ENCODE results near the gene STAT3. TPM values are rescaled to one million over a fixed set of nuclear protein-coding genes. Genes with fewer than 3 reads are reported as not detected.

The STAT3 gene
- total and polyA plus RNA-seq, 9 of the 15 experiments (the other 6 are each of a cell fraction or from before 2014, with no cell fraction given), result 90.0 to 179 (median 114) TPM

DNA sequence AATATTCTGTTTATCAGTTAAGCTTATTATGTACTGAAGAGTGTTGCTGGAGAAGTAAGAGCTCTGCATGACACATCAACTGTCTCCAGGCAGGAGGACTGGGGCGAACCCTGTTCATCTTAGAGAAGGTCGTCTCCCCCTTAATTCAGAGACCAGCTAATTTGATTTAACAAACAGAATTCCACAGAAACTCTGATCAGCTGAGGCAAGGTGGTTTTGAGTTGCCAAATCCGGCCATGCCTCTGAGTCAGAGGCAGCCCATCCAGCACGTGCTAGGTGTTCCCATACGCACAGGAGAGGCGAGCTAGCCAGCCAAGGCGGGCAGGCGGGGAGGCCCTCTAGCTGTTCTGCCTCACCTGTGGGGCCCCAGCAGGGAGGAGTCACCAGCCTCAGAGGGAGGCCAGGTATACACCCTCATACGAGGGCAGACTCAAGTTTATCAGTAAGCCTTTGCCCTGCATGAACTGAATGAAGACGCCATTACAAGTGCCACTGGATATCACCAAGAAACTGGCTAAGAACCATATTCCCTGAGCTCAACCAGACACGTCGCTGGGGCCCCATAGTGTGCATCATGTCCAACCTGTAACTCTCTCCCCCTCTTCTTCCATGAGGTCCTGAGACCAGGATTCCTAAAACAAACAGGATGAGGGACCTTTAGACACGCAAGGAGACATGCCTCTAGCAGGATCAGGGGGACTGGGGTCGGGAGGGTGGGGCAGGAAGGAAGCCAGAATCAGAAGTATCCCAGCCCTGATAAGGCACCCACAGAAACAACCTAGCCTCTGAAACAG, 74.3 kb downstream of the STAT3 start (continued):
- TF ChIP-seq, protein P1, sequence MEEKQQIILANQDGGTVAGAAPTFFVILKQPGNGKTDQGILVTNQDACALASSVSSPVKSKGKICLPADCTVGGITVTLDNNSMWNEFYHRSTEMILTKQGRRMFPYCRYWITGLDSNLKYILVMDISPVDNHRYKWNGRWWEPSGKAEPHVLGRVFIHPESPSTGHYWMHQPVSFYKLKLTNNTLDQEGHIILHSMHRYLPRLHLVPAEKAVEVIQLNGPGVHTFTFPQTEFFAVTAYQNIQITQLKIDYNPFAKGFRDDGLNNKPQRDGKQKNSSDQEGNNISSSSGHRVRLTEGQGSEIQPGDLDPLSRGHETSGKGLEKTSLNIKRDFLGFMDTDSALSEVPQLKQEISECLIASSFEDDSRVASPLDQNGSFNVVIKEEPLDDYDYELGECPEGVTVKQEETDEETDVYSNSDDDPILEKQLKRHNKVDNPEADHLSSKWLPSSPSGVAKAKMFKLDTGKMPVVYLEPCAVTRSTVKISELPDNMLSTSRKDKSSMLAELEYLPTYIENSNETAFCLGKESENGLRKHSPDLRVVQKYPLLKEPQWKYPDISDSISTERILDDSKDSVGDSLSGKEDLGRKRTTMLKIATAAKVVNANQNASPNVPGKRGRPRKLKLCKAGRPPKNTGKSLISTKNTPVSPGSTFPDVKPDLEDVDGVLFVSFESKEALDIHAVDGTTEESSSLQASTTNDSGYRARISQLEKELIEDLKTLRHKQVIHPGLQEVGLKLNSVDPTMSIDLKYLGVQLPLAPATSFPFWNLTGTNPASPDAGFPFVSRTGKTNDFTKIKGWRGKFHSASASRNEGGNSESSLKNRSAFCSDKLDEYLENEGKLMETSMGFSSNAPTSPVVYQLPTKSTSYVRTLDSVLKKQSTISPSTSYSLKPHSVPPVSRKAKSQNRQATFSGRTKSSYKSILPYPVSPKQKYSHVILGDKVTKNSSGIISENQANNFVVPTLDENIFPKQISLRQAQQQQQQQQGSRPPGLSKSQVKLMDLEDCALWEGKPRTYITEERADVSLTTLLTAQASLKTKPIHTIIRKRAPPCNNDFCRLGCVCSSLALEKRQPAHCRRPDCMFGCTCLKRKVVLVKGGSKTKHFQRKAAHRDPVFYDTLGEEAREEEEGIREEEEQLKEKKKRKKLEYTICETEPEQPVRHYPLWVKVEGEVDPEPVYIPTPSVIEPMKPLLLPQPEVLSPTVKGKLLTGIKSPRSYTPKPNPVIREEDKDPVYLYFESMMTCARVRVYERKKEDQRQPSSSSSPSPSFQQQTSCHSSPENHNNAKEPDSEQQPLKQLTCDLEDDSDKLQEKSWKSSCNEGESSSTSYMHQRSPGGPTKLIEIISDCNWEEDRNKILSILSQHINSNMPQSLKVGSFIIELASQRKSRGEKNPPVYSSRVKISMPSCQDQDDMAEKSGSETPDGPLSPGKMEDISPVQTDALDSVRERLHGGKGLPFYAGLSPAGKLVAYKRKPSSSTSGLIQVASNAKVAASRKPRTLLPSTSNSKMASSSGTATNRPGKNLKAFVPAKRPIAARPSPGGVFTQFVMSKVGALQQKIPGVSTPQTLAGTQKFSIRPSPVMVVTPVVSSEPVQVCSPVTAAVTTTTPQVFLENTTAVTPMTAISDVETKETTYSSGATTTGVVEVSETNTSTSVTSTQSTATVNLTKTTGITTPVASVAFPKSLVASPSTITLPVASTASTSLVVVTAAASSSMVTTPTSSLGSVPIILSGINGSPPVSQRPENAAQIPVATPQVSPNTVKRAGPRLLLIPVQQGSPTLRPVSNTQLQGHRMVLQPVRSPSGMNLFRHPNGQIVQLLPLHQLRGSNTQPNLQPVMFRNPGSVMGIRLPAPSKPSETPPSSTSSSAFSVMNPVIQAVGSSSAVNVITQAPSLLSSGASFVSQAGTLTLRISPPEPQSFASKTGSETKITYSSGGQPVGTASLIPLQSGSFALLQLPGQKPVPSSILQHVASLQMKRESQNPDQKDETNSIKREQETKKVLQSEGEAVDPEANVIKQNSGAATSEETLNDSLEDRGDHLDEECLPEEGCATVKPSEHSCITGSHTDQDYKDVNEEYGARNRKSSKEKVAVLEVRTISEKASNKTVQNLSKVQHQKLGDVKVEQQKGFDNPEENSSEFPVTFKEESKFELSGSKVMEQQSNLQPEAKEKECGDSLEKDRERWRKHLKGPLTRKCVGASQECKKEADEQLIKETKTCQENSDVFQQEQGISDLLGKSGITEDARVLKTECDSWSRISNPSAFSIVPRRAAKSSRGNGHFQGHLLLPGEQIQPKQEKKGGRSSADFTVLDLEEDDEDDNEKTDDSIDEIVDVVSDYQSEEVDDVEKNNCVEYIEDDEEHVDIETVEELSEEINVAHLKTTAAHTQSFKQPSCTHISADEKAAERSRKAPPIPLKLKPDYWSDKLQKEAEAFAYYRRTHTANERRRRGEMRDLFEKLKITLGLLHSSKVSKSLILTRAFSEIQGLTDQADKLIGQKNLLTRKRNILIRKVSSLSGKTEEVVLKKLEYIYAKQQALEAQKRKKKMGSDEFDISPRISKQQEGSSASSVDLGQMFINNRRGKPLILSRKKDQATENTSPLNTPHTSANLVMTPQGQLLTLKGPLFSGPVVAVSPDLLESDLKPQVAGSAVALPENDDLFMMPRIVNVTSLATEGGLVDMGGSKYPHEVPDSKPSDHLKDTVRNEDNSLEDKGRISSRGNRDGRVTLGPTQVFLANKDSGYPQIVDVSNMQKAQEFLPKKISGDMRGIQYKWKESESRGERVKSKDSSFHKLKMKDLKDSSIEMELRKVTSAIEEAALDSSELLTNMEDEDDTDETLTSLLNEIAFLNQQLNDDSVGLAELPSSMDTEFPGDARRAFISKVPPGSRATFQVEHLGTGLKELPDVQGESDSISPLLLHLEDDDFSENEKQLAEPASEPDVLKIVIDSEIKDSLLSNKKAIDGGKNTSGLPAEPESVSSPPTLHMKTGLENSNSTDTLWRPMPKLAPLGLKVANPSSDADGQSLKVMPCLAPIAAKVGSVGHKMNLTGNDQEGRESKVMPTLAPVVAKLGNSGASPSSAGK (IDR thresholded peaks at IDR 0.05), result peak; percentile 86
- TF ChIP-seq HNRNPLL (IDR thresholded peaks at IDR 0.05; ENCODE audit: low read depth, low read length, poor library complexity, severe bottlenecking), result no peak
- no peak for TF ChIP-seq STAT5B (CRISPR knock-in tag; IDR thresholded peaks at IDR 0.05)
- TF ChIP-seq TAF15 (IDR thresholded peaks at IDR 0.05; ENCODE audit: low read depth, low read length), result no peak
- TF ChIP-seq NR2C1 (IDR thresholded peaks at IDR 0.05), result no peak
- peak; percentile 63; the same call in 1 of the 2 replicates for TF ChIP-seq NR2C1 (tag; IDR thresholded peaks at IDR 0.05)
- TF ChIP-seq, protein P2, sequence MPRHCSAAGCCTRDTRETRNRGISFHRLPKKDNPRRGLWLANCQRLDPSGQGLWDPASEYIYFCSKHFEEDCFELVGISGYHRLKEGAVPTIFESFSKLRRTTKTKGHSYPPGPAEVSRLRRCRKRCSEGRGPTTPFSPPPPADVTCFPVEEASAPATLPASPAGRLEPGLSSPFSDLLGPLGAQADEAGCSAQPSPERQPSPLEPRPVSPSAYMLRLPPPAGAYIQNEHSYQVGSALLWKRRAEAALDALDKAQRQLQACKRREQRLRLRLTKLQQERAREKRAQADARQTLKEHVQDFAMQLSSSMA (CRISPR knock-in tag; IDR thresholded peaks at IDR 0.05), result 0 out of 2 replicates have a peak, but pooled peaks have one; percentile 27
- TF ChIP-seq SMAD2 (IDR thresholded peaks at IDR 0.05; ENCODE audit: low read depth, low read length), result no peak
- TF ChIP-seq, protein P3, sequence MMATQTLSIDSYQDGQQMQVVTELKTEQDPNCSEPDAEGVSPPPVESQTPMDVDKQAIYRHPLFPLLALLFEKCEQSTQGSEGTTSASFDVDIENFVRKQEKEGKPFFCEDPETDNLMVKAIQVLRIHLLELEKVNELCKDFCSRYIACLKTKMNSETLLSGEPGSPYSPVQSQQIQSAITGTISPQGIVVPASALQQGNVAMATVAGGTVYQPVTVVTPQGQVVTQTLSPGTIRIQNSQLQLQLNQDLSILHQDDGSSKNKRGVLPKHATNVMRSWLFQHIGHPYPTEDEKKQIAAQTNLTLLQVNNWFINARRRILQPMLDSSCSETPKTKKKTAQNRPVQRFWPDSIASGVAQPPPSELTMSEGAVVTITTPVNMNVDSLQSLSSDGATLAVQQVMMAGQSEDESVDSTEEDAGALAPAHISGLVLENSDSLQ (IDR thresholded peaks at IDR 0.05), result no peak
- TF ChIP-seq, protein P4, sequence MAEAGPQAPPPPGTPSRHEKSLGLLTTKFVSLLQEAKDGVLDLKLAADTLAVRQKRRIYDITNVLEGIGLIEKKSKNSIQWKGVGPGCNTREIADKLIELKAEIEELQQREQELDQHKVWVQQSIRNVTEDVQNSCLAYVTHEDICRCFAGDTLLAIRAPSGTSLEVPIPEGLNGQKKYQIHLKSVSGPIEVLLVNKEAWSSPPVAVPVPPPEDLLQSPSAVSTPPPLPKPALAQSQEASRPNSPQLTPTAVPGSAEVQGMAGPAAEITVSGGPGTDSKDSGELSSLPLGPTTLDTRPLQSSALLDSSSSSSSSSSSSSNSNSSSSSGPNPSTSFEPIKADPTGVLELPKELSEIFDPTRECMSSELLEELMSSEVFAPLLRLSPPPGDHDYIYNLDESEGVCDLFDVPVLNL (CRISPR knock-in tag; IDR thresholded peaks at IDR 0.05; ENCODE audit: low read depth), result no peak
